ENCODE results near the gene FAM170B. TPM values are rescaled to one million over a fixed set of nuclear protein-coding genes. Genes with fewer than 3 reads are reported as not detected.

FAM170B gene
- total RNA-seq, 4 donors from 2014 or later: not detected

DNA sequence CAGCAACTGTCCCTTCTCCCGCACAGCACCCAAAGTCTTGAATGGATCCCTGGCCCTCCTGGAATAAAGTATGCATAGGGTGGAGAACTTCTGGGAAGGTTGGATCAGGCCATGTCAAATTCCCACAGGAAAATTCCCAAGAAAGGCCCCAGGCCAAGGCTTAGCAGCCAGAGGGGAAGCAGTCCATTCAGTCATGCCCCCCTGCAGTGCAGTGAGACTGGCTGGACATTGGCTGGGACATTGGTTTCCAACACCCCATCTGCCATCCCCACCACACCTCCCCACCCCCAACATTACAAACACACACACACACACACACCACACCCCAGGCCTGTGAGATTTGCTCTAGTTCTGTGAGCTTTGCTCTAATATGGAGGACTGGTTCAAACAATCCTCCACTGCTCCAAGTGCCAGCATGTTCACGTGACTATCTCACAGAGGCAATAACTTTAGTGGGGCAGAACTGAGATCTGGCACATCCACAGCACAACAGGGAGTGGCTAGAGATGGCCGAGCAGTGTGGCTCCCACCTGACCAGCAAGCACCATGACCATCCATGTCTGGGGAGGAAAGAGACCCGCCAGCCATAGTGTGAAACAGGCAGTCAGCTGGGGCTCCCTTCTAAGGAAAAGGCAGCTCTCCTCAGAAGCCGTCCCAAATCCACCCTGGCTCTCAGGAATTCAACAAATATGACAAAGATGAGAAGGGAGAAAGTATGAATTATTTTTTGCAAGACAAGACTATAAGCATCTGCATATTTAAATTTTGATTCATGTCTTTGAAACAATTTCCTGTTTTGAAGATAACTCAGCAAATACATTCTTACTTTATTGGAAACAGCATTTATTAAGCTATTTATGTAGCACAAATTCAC, 6.7 kb upstream of the FAM170B start:
- TF ChIP-seq, protein P1, sequence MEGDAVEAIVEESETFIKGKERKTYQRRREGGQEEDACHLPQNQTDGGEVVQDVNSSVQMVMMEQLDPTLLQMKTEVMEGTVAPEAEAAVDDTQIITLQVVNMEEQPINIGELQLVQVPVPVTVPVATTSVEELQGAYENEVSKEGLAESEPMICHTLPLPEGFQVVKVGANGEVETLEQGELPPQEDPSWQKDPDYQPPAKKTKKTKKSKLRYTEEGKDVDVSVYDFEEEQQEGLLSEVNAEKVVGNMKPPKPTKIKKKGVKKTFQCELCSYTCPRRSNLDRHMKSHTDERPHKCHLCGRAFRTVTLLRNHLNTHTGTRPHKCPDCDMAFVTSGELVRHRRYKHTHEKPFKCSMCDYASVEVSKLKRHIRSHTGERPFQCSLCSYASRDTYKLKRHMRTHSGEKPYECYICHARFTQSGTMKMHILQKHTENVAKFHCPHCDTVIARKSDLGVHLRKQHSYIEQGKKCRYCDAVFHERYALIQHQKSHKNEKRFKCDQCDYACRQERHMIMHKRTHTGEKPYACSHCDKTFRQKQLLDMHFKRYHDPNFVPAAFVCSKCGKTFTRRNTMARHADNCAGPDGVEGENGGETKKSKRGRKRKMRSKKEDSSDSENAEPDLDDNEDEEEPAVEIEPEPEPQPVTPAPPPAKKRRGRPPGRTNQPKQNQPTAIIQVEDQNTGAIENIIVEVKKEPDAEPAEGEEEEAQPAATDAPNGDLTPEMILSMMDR (IDR thresholded peaks at IDR 0.05): no peak
- TF ChIP-seq POLR2A (IDR thresholded peaks at IDR 0.05): no peak
- Histone ChIP-seq H3K36me3 (no peaks in the 10 kb centered on the region), H3K4me1 (no peaks in the 10 kb centered on the region), H3K4me3 (no peak overlapping the region), H3K27ac (peak overlapping the region in 1 of 2 donors; percentile 84), H3K27me3 (no peaks in the 10 kb centered on the region), H3K9me3 (no peaks in the 10 kb centered on the region)
- intact Hi-C loops (cut with DNase I; ENCODE audit: low total_unique reads): no loop called here
- no peak for DNase-seq

DNA sequence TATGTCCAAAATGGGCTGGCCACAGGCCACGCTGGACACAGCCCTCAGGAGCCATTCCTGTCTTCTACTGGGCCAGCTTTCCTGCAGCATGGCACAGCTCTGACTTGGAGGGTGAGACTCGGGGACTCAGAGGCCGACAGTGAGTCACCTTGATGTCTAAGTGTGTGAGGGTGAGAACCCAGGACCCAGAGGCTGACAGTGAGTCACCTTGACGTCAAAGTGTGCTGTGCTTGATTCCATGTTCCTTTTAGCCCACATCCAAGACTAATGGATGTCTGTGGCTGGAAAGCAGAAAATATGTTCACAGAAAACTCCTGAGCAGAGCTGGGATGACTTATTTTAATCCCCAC, 6.0 kb upstream of the FAM170B start:
- Histone ChIP-seq H3K36me3 (no peaks in the 10 kb centered on the region), H3K27ac (peak overlapping the region; percentile 41 to 84), H3K4me3 (no peak overlapping the region), H3K4me1 (no peaks in the 10 kb centered on the region), H3K27me3 (no peaks in the 10 kb centered on the region), H3K9me3 (no peaks in the 10 kb centered on the region)
- intact Hi-C loops (cut with DNase I; ENCODE audit: low total_unique reads): no loop called here
- TF ChIP-seq, protein P1 (IDR thresholded peaks at IDR 0.05): no peak
- TF ChIP-seq POLR2A (IDR thresholded peaks at IDR 0.05): no peak
- no peak for DNase-seq

DNA sequence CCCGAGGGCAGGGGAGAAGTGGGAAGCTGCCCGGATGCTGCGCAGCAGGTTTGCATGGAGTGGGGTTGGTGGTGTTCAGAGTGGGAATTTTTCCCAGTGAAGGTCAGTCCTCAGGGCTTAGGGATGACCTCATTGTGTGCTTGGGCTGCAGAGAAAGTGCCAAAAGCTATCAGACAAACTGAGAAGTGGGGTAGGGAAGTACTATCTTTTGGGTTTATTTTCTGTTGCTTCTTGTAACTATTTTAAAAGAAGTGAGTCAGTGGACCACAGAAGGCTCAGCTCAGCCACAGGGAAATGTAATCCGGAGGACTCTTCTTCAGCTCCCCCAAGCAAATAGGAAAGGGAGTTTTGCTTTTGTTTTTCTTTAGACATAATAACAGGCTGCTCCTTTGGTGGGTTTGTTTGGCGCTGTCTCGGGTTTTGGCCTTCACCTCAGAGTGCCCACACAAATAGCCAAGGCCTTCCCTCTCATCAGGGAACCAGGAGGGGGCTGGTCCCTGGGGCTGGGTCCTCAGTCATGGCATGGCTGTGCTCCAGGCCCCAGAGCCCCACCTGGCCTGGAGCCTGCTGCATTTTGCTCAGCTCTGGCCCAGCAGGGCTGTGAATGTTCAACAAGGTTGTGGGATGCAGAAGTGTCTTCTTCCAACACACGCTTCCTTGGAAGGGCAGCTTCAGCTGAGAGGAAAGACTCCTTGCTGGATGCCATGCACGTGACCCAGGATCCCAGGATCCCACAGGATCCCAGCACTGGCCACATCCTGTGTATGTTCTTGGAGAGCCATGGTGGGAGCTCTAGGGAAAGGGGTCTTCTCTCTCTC, 5.4 kb upstream of the FAM170B start:
- intact Hi-C loops (cut with DNase I; ENCODE audit: low total_unique reads): no loop called here
- DNase-seq: no peak
- TF ChIP-seq, protein P1 (IDR thresholded peaks at IDR 0.05): no peak
- no peak for TF ChIP-seq POLR2A (IDR thresholded peaks at IDR 0.05)

DNA sequence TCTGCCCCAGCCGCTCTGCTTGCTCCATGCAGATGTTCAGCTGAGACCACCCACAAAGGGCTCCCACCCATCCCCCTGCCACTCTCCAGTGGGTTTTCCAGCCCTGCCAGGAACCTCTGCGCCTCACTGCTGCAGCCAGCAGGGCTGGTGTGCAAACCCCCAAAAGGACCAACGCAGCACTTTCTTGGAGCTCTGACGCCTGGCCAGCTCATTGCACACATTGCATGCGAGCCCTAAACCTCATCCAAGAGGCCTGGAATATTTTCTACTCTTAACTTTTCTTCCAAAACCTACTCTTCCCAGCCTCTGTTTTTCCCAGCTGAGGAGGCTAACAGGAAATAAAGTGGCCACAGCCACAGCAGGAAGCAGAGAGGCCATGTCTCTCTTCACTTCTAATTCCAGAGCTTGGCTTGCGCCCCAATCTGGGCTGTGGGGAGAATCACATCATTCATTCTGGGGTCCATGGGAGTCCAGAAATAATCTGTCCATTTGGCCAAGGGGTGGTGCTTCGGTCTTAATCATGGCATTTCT, 4.6 kb upstream of the FAM170B start:
- TF ChIP-seq POLR2A (IDR thresholded peaks at IDR 0.05): no peak
- TF ChIP-seq, protein P1 (IDR thresholded peaks at IDR 0.05): no peak
- no peaks in the 10 kb centered on the region for H3K9me3 ChIP-seq
- H3K4me1 ChIP-seq: no peaks in the 10 kb centered on the region
- peak in 1 of 2 donors; percentile 56 for DNase-seq
- no peaks in the 10 kb centered on the region for H3K36me3 ChIP-seq
- peak overlapping the region; percentile 44 to 84 for H3K27ac ChIP-seq
- no peaks in the 10 kb centered on the region for H3K27me3 ChIP-seq
- intact Hi-C loops (cut with DNase I; ENCODE audit: low total_unique reads): no loop called here
- H3K4me3 ChIP-seq: no peak overlapping the region

More for the DNA sequence above, 5.4 kb upstream of the FAM170B start:
- Histone ChIP-seq H3K36me3 (no peaks in the 10 kb centered on the region), H3K27me3 (no peaks in the 10 kb centered on the region), H3K4me3 (no peak overlapping the region), H3K4me1 (no peaks in the 10 kb centered on the region), H3K27ac (peak overlapping the region; percentile 44 to 84), H3K9me3 (no peaks in the 10 kb centered on the region)

Data from uterus (tissue), 4 donors.